HepG2 (cell line): ENCODE results near the gene GPR152. TPM values are rescaled to one million over a fixed set of nuclear protein-coding genes. Genes with fewer than 3 reads are reported as not detected.

ENCODE experiments used
- ATAC-seq: fragments of 200-7000 bp; cut with Tn5 transposase; 3 replicates; pipeline ENCODE4 v1.9.1; 2020; ENCODE audit warnings: mild to moderate bottlenecking, moderate library complexity
- BruUV-seq: library from RNA; stranded (reverse); fragments of 400-500 nt; replicated peaks from 2 replicates; lab custom pipeline; 2021; lab: Mats Ljungman, UMichigan
- CTCF ChIA-PET: fragments of 300-600 bp; formaldehyde crosslinking; extraction: SDS; loops from one replicate; lab custom pipeline; 2021; ENCODE audit warnings: low total read pairs, inconsistent platforms, low intra/inter-chr PET ratio; lab: Yijun Ruan, JAX
- POLR2A ChIA-PET: fragments of 350-600 bp; sonication (Branson Sonifier 250); formaldehyde crosslinking; loops from one replicate; lab custom pipeline; 2020; ENCODE audit warnings: antibody characterized with exemption, inconsistent platforms; lab: Yijun Ruan, JAX
- DNase-seq: peaks from one replicate; pipeline ENCODE4 v3.0.0-alpha.2; 2015; ENCODE audit warnings: low spot score
- FAIRE-seq: peaks from 3 replicates; lab custom pipeline; 2011; peaks lifted over from hg19 to GRCh38; lab: Jason Lieb, UNC
- H2AFZ ChIP-seq: one replicate; pipeline ENCODE4 v1.6.1; 2011; ENCODE audit warnings: low read length, inconsistent platforms
- H3K27ac ChIP-seq: fragments of 300-600 bp; 3 replicates; pipeline ENCODE4 v1.8.0; 2011; ENCODE audit warnings: mixed run types, mild to moderate bottlenecking, mixed read lengths, low read length, inconsistent platforms; ENCODE audit not compliant: insufficient read depth; ENCODE audit errors: extremely low read length
- H3K27me3 ChIP-seq, 2 experiments: fragments of 200-600 bp in 1 of 2; 2 replicates in 1 of 2; 3 replicates in 1 of 2; pipeline versions ENCODE4 v1.6.0 to v1.8.0; 2011; ENCODE audit warnings: low read length in 2 of 2, mild to moderate bottlenecking in 2 of 2, moderate library complexity in 2 of 2, inconsistent platforms in 1 of 2; ENCODE audit not compliant: insufficient read depth in 2 of 2, control insufficient read depth in 1 of 2
- H3K36me3 ChIP-seq, 2 experiments: fragments of 200-600 bp in 1 of 2; replicated peaks in 1 of 2; 2 replicates in 1 of 2; 3 replicates in 1 of 2; pipeline versions ENCODE4 v1.5.1 to v1.8.0; 2011; ENCODE audit warnings: low read length in 2 of 2, inconsistent platforms in 1 of 2; ENCODE audit not compliant: insufficient read depth in 2 of 2, control insufficient read depth in 1 of 2
- H3K4me1 ChIP-seq: 2 replicates; pipeline ENCODE4 v1.5.1; 2012; ENCODE audit warnings: low read length, inconsistent platforms; ENCODE audit not compliant: insufficient read depth
- H3K4me2 ChIP-seq: 2 replicates; pipeline ENCODE4 v1.6.0; 2011; ENCODE audit warnings: low read depth, low read length, inconsistent platforms
- H3K4me3 ChIP-seq, 3 experiments: fragments of 200-600 bp in 1 of 3; sonication (generic), shearing (Covaris generic) in 1 of 3; replicated peaks in 1 of 3; 2 replicates each; pipeline ENCODE4 v1.5.1; 2011 to 2016; ENCODE audit warnings: low read length in 3 of 3, inconsistent platforms in 2 of 3, low read depth in 2 of 3, mild to moderate bottlenecking in 2 of 3, control low read depth in 1 of 3, mixed read lengths in 1 of 3; ENCODE audit not compliant: insufficient read depth in 1 of 3
- H3K79me2 ChIP-seq: one replicate; pipeline ENCODE4 v1.6.1; 2011; ENCODE audit warnings: low read length, inconsistent platforms; ENCODE audit not compliant: insufficient read depth
- H3K9ac ChIP-seq: 2 replicates; pipeline ENCODE4 v1.6.0; 2011; ENCODE audit warnings: mild to moderate bottlenecking, low read depth, low read length, inconsistent platforms; ENCODE audit not compliant: insufficient read depth
- H3K9me3 ChIP-seq: 2 replicates; pipeline ENCODE4 v1.5.1; 2012; ENCODE audit warnings: mild to moderate bottlenecking, low read length
- H4K20me1 ChIP-seq: 2 replicates; pipeline ENCODE4 v1.6.0; 2011; ENCODE audit warnings: inconsistent platforms, mild to moderate bottlenecking, low read length, moderate library complexity; ENCODE audit not compliant: insufficient read depth
- AGO1 ChIP-seq: fragments of 200-400 bp; formaldehyde crosslinking; IDR thresholded peaks from 2 replicates; pipeline ENCODE4 v1.6.1; 2017; ENCODE audit warnings: mild to moderate bottlenecking, low read depth, low read length, moderate library complexity; ENCODE audit not compliant: poor library complexity, severe bottlenecking
- FOSL1 ChIP-seq: sonication (generic); formaldehyde crosslinking; IDR thresholded peaks from 2 replicates; pipeline ENCODE4 v1.9.0; 2021; ENCODE audit warnings: missing genetic modification reagents, borderline replicate concordance
- GMEB2 ChIP-seq: IDR thresholded peaks from 2 replicates; pipeline ENCODE4 v1.6.1; 2016; ENCODE audit warnings: missing biosample characterization, missing genetic modification reagents, low read depth
- KDM2A ChIP-seq: sonication (generic); formaldehyde crosslinking; IDR thresholded peaks from 2 replicates; pipeline ENCODE4 v1.4.0; 2020; ENCODE audit warnings: low read depth, missing genetic modification reagents, borderline replicate concordance
- POLR2AphosphoS2 ChIP-seq: IDR thresholded peaks from 2 replicates; pipeline ENCODE4 v1.6.1; 2011; ENCODE audit warnings: low read depth, low read length, improper control_type of control experiment
- POLR2G ChIP-seq: fragments of 200-400 bp; formaldehyde crosslinking; IDR thresholded peaks from 2 replicates; pipeline ENCODE4 v1.6.1; 2018; ENCODE audit warnings: mild to moderate bottlenecking, low read depth, low read length, moderate library complexity
- SRSF4 ChIP-seq: fragments of 200-400 bp; formaldehyde crosslinking; IDR thresholded peaks from one replicate; pipeline ENCODE4 v1.6.1; 2018; ENCODE audit warnings: mild to moderate bottlenecking, low read depth, low read length, moderate library complexity; ENCODE audit not compliant: poor library complexity, severe bottlenecking
- ZFP37 ChIP-seq: sonication (generic); formaldehyde crosslinking; IDR thresholded peaks from 2 replicates; pipeline ENCODE4 v1.4.0; 2020; ENCODE audit warnings: missing genetic modification reagents, borderline replicate concordance
- WGBS: methylation state at CpG from one replicate; pipeline ENCODE4 v1.1.6; 2017; ENCODE audit warnings: low lambda C conversion rate; 5-methylcytosine and 5-hydroxymethylcytosine counted together
- in situ Hi-C: cut with HindIII; loops from 2 replicates; pipeline ENCODE4 v1.10.0; 2017; ENCODE audit warnings: low pct_unique_long_range_greater_than_20kb; ENCODE audit not compliant: extremely low pct_ligation_motif_present
- intact Hi-C: fragments of 100-400 bp; cut with micrococcal nuclease; formaldehyde crosslinking; loops from one replicate; pipeline ENCODE4 v1.10.0; 2022; ENCODE audit not compliant: unreplicated experiment
- polyA plus RNA-seq, 8 experiments: library from polyadenylated mRNA; depleted of rRNA in 3 of 8; stranded (reverse) in 7 of 8; unstranded in 1 of 8; fragments of >200 nt; fragmentation: Illumina TruSeq in 4 of 8; extraction: Trizol in 4 of 8; gene quantifications; 2 replicates each; pipeline versions ENCODE4 v1.2.1 to v1.2.3, GENCODE V29; 2011 to 2016; ENCODE audit warnings: low read depth in 4 of 8, missing spikeins in 1 of 8, mixed read lengths in 1 of 8; ENCODE audit not compliant: insufficient read depth in 1 of 8
- total RNA-seq, 5 experiments: library from RNA; depleted of rRNA; stranded (reverse); fragments of >200 nt; fragmentation: Illumina TruSeq; extraction: Trizol; gene quantifications; 2 replicates each; pipeline ENCODE4 v1.2.3, GENCODE V29; 2016; ENCODE audit warnings: low read depth in 1 of 5

GPR152 gene
- total and polyA plus RNA-seq, 2 of the 13 experiments (the other 11 are each of a cell fraction or from before 2014, with no cell fraction given) = not detected

- no peak for TF ChIP-seq POLR2AphosphoS2
- TF ChIP-seq SRSF4 = no peak
- TF ChIP-seq FOSL1 (CRISPR knock-in tag) = no peak
- no peak for TF ChIP-seq GMEB2 (CRISPR knock-in tag)
- TF ChIP-seq AGO1 = peak; percentile 62
- no peak for TF ChIP-seq ZFP37
- TF ChIP-seq POLR2G = peak; percentile 39; the same call in 1 of the 2 replicates
- no peak for TF ChIP-seq KDM2A (CRISPR knock-in tag)
- TF ChIP-seq, all 625 proteins: peak for 2
- CTCF ChIA-PET = no interaction called here
- Histone ChIP-seq H3K27me3 (no peaks in the 10 kb centered on the region; a peak in 1 of 5 replicates), H3K36me3 (peaks cover 15 to 28% of the 10 kb centered on the region in 2 experiments; a peak in 4 of 5 replicates), H4K20me1 (no peaks in the 10 kb centered on the region), H3K4me3 (no peak overlapping the region), H3K9ac (no peak overlapping the region), H3K9me3 (no peaks in the 10 kb centered on the region), H3K79me2 (peaks cover 8% of the 10 kb centered on the region), H3K4me2 (no peak overlapping the region), H2AFZ (no peak overlapping the region), H3K27ac (no peak overlapping the region), H3K4me1 (peaks cover 11% of the 10 kb centered on the region)
- intact Hi-C loops (no loop called here), in situ Hi-C loops (no loop called here)
- DNase-seq (no peak), FAIRE-seq (no peak), ATAC-seq (no peak)
- BruUV-seq = no TSS peak
- 97% methylated on average over 15 of the region's 22 CpGs for WGBS
- POLR2A ChIA-PET = no interaction called here
Observed at GRCh38 chr11:67433536-67434394, 18.8 kb downstream of the GPR152 start.
